Nephron progenitor cell (in vitro differentiated cells): Measurements from ENCODE around the gene PIAS3.

Source experiments
- DNase-seq: peaks from one replicate; pipeline ENCODE4 v3.0.0; 2021
- H3K27ac Mint-ChIP-seq: 2 replicates; pipeline ENCODE4 v1.8.0; 2021; ENCODE audit warnings: mild to moderate bottlenecking, moderate library complexity, mixed read lengths
- H3K27me3 Mint-ChIP-seq: 2 replicates; pipeline ENCODE4 v1.8.0; 2021; ENCODE audit warnings: mild to moderate bottlenecking, low read depth, mixed read lengths; ENCODE audit not compliant: poor library complexity
- H3K36me3 Mint-ChIP-seq: 2 replicates; pipeline ENCODE4 v1.8.0; 2021; ENCODE audit warnings: low read depth, mixed read lengths
- H3K4me1 Mint-ChIP-seq: 2 replicates; pipeline ENCODE4 v1.8.0; 2021; ENCODE audit warnings: mixed read lengths
- H3K4me3 Mint-ChIP-seq: 2 replicates; pipeline ENCODE4 v1.8.0; 2021; ENCODE audit warnings: mild to moderate bottlenecking, moderate library complexity, mixed read lengths
- H3K9me3 Mint-ChIP-seq: 2 replicates; pipeline ENCODE4 v1.8.0; 2021; ENCODE audit warnings: mild to moderate bottlenecking, moderate library complexity, mixed read lengths
- CTCF ChIP-seq: fragments of 200-600 bp; sonication (generic); IDR thresholded peaks from 2 replicates; pipeline ENCODE4 v1.5.0; 2021; ENCODE audit warnings: antibody characterized with exemption

PIAS3 gene

DNA sequence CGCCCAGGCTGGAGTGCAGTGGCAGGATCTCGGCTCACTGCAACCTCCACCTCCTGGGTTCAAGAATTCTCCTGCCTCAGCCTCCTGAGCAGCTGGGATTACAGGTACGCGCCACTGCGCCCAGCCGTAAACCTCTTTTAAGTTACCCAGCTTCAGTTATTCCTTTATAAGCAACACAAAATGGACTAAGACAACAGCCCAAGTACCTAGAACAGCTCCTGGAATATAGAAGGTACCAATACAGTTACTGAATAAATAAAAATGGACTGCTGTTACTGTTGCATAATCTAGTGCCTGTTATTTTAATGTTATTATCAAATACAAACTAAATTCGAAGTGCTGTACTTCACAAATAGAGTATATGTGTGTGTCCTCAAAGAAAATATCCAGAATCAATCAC lies 52.0 kb downstream of the PIAS3 start:
- H3K4me1 Mint-ChIP-seq, result peaks cover 16% of the 10 kb centered on the region
- no peaks in the 10 kb centered on the region for H3K9me3 Mint-ChIP-seq
- no peak overlapping the region for H3K4me3 Mint-ChIP-seq
- peaks cover 16% of the 10 kb centered on the region for H3K36me3 Mint-ChIP-seq
- no peak overlapping the region for H3K27ac Mint-ChIP-seq
- no peak for TF ChIP-seq CTCF
- DNase-seq, result no peak
- no peaks in the 10 kb centered on the region for H3K27me3 Mint-ChIP-seq

DNA sequence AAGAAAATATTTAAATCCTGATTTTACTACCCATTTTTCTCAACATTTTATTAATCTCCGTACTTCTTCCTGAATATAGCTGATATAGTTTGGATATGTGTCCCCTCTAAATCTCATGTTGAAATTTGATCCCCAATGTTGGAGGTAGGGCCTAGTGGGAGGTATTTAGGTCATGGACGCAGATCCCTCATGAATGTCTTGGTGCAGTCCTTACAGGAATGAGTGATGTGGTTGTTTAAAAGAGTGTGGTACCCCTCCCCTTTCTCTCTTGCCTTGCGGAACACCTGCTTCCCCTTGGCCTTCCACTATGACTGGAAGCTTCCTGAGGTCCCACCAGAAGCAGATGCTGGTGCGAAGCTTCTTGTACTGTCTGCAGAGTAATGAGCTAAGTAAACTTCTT lies 52.5 kb downstream of the PIAS3 start:
- no peak for DNase-seq
- Mint-ChIP-seq H3K4me3 (no peak overlapping the region), H3K27ac (peak overlapping the region; percentile 13), H3K27me3 (no peaks in the 10 kb centered on the region), H3K4me1 (peaks cover 16% of the 10 kb centered on the region), H3K36me3 (peaks cover 20% of the 10 kb centered on the region), H3K9me3 (no peaks in the 10 kb centered on the region)
- no peak for TF ChIP-seq CTCF

- Mint-ChIP-seq H3K27me3 (no peaks in the 10 kb centered on the region), H3K36me3 (peaks cover 28% of the 10 kb centered on the region), H3K9me3 (no peaks in the 10 kb centered on the region), H3K27ac (no peak overlapping the region), H3K4me3 (no peak overlapping the region), H3K4me1 (peaks cover 16% of the 10 kb centered on the region)
- DNase-seq, result no peak
- no peak for TF ChIP-seq CTCF
Observed at GRCh38 chr1:145805057-145805456, 53.8 kb downstream of the PIAS3 start.

- Mint-ChIP-seq H3K36me3 (peaks cover 34% of the 10 kb centered on the region), H3K27me3 (no peaks in the 10 kb centered on the region), H3K4me3 (no peak overlapping the region), H3K9me3 (peaks cover 5% of the 10 kb centered on the region), H3K27ac (no peak overlapping the region), H3K4me1 (peaks cover 16% of the 10 kb centered on the region)
- no peak for TF ChIP-seq CTCF
- no peak for DNase-seq
Observed at GRCh38 chr1:145804235-145805045, 54.4 kb downstream of the PIAS3 start.

GRCh38 chr1:145799806-145800205 lies 59.1 kb downstream of the PIAS3 start:
- Mint-ChIP-seq H3K4me3 (no peak overlapping the region), H3K36me3 (peaks cover 64% of the 10 kb centered on the region), H3K4me1 (peaks cover 11% of the 10 kb centered on the region), H3K27me3 (no peaks in the 10 kb centered on the region), H3K9me3 (peaks cover 52% of the 10 kb centered on the region), H3K27ac (no peak overlapping the region)
- no peak for TF ChIP-seq CTCF
- no peak for DNase-seq
